Colonic mucosa (tissue), 4 donors: ENCODE data around the gene LRRC8C. TPM values are rescaled to one million over a fixed set of nuclear protein-coding genes. Genes with fewer than 3 reads are reported as not detected.

ENCODE experiments used
- DNase-seq: peaks from one replicate; pipeline ENCODE4 v3.0.0-alpha.2; 2020
- H3K27ac ChIP-seq: fragments of 200-600 bp; one replicate; pipeline ENCODE4 v1.8.0; 2021
- H3K27me3 ChIP-seq: fragments of 200-600 bp; one replicate; pipeline ENCODE4 v1.8.0; 2021
- H3K36me3 ChIP-seq: fragments of 200-600 bp; one replicate; pipeline ENCODE4 v1.8.0; 2021
- H3K4me1 ChIP-seq: fragments of 200-600 bp; one replicate; pipeline ENCODE4 v1.8.0; 2021; ENCODE audit warnings: mild to moderate bottlenecking
- H3K4me3 ChIP-seq: fragments of 200-600 bp; one replicate; pipeline ENCODE4 v1.8.0; 2021
- H3K9ac ChIP-seq, 2 donors: one replicate each; pipeline ENCODE4 v1.7.0; 2013; ENCODE audit warnings: control low read depth in 2 of 2, low read depth in 2 of 2, low read length in 2 of 2
- H3K9me3 ChIP-seq: fragments of 200-600 bp; one replicate; pipeline ENCODE4 v1.8.0; 2021
- intact Hi-C: fragments of 100-400 bp; cut with DNase I; formaldehyde crosslinking; loops from one replicate; pipeline ENCODE4 v1.14.1; 2022
- total RNA-seq, 2 donors: library from RNA; stranded (reverse); fragmentation: NEBNext Ultra II Directional in 1 of 2; extraction: Animal tissue kit (Norgen Biotek cat#: 25700) in 1 of 2; gene quantifications; one replicate each; pipeline ENCODE4 v1.2.1, GENCODE V29; 2021
- TF ChIP-seq, protein P1 (sequence below): fragments of 200-600 bp; IDR thresholded peaks from one replicate; pipeline ENCODE4 v1.8.0; 2022; ENCODE audit warnings: antibody characterized with exemption, mild to moderate bottlenecking
- donor health status: healthy.
- donor health status: DM: no; HTN: no; CAD: no.
- donor health status: DM: no; HTN: no; CAD: no.

The LRRC8C gene
- total RNA-seq, 2 donors from 2014 or later = 1.2 to 3.3 TPM

DNA sequence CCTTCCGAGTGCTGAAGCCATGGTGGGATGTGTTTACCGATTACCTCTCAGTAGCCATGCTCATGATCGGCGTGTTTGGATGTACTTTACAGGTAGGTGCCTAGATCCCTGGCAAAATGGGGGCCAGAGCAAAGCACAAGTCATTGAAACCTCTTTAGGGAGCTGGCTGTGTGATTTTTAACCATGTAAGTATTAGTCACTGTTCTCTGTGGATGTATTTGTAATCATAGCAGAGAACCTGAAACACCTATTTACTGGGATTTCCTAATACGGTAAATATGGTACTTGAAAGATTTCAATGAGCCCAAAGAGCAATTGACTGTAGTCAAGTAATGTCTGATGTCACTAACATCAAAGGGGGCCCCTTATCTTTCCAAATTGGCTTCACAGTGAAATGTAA, 53.6 kb downstream of the LRRC8C start:
- H3K27me3 ChIP-seq = no peaks in the 10 kb centered on the region
- no peaks in the 10 kb centered on the region for H3K9me3 ChIP-seq
- H3K36me3 ChIP-seq = no peaks in the 10 kb centered on the region
- H3K4me1 ChIP-seq = no peaks in the 10 kb centered on the region
- H3K4me3 ChIP-seq = no peak overlapping the region
- H3K27ac ChIP-seq = no peak overlapping the region
- TF ChIP-seq, protein P1, sequence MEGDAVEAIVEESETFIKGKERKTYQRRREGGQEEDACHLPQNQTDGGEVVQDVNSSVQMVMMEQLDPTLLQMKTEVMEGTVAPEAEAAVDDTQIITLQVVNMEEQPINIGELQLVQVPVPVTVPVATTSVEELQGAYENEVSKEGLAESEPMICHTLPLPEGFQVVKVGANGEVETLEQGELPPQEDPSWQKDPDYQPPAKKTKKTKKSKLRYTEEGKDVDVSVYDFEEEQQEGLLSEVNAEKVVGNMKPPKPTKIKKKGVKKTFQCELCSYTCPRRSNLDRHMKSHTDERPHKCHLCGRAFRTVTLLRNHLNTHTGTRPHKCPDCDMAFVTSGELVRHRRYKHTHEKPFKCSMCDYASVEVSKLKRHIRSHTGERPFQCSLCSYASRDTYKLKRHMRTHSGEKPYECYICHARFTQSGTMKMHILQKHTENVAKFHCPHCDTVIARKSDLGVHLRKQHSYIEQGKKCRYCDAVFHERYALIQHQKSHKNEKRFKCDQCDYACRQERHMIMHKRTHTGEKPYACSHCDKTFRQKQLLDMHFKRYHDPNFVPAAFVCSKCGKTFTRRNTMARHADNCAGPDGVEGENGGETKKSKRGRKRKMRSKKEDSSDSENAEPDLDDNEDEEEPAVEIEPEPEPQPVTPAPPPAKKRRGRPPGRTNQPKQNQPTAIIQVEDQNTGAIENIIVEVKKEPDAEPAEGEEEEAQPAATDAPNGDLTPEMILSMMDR = no peak
- no peak for DNase-seq
- no peak overlapping the region for H3K9ac ChIP-seq
- intact Hi-C loops = no loop called here

DNA sequence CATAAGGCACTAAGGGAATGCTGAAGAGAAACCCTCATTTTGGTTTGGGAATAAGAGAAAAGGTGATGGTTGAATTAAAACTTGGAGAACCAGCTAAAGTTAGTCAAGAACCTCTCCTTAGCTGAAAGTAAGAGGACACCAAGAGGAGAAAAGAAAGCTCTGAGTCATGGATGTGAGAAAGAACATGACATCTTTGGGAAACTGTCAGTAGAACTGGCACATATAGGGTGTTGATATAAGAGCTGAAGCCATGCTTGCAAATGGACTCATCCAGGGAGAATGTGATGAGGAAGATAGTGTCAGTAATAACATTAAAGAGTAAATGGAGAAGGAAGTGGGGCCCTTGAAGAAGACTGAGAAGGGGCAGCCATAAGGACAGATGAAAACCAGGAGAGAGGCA, 54.3 kb downstream of the LRRC8C start:
- TF ChIP-seq, protein P1 = no peak
- Histone ChIP-seq H3K27ac (no peak overlapping the region), H3K4me1 (no peaks in the 10 kb centered on the region), H3K36me3 (no peaks in the 10 kb centered on the region), H3K4me3 (no peak overlapping the region), H3K27me3 (no peaks in the 10 kb centered on the region), H3K9ac (no peak overlapping the region), H3K9me3 (no peaks in the 10 kb centered on the region)
- intact Hi-C loops = no loop called here
- no peak for DNase-seq

DNA sequence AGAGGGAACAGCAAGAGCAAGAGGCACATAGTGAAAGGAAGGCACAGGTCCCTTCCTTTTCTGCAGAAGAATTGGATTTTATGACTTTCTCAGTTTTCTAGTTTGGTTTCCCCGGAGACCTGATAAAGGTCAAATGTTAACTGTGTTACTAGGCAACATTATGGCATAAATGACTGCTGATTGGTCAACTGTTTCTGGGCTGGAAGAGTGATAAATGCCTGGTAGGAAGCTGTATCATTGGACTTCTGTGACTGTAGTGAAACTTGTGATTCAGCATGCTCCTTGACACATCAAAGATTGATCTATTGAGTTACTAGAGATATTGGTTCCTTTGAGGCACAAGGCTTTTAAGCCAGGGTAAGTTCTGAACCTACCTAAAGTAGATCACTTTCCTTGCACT, 55.7 kb downstream of the LRRC8C start:
- H3K36me3 ChIP-seq = no peaks in the 10 kb centered on the region
- H3K4me3 ChIP-seq = no peak overlapping the region
- no peak for DNase-seq
- H3K27me3 ChIP-seq = no peaks in the 10 kb centered on the region
- no peak overlapping the region for H3K9ac ChIP-seq
- no peaks in the 10 kb centered on the region for H3K9me3 ChIP-seq
- intact Hi-C loops = no loop called here
- TF ChIP-seq, protein P1 = no peak
- no peaks in the 10 kb centered on the region for H3K4me1 ChIP-seq
- no peak overlapping the region for H3K27ac ChIP-seq

DNA sequence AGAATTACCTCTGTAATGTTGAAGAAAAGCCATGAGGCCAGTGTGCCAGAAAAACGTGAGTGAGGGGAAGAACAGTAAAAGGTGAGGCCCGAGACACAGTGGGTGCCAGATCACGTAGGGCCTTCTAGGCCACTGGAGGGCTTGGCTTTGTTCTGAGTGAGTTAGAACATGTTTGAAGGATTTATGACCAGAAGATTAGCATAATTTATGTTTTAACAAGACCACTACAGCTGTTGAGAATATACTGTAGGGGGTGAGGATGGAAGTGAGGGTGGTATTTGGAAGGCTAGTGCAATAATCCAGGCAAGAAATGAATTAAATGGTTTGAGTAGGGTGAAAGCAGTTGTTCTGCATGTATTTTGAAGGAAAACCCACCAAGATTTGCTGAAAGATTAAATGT, 56.3 kb downstream of the LRRC8C start:
- no peak for DNase-seq
- Histone ChIP-seq H3K4me1 (no peaks in the 10 kb centered on the region), H3K9ac (no peak overlapping the region), H3K36me3 (no peaks in the 10 kb centered on the region), H3K27me3 (no peaks in the 10 kb centered on the region), H3K9me3 (no peaks in the 10 kb centered on the region), H3K4me3 (no peak overlapping the region), H3K27ac (no peak overlapping the region)
- TF ChIP-seq, protein P1 = no peak
- intact Hi-C loops = no loop called here

DNA sequence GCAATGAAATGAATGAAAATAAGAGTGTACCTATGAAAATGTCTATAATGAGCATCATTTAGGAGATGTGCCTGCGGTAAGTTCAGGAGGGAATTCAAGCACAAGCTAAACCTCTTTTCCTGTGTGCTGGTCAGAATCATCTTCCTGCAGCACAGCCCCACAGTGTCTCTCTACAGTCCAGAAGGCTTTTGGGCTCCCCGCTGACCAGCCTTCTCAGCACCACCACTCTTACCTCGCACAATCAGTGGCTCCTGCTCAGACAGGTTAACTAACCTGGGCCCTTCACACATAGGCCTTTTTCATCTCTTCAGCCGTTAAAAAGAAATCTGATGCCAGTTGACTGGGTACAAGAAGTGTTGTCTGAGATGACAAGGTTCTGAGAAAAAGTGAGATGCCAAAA, 57.7 kb downstream of the LRRC8C start:
- H3K27ac ChIP-seq = no peak overlapping the region
- no peaks in the 10 kb centered on the region for H3K4me1 ChIP-seq
- H3K9me3 ChIP-seq = no peaks in the 10 kb centered on the region
- H3K9ac ChIP-seq = no peak overlapping the region
- intact Hi-C loops = no loop called here
- H3K4me3 ChIP-seq = no peak overlapping the region
- TF ChIP-seq, protein P1 = no peak
- H3K27me3 ChIP-seq = no peaks in the 10 kb centered on the region
- no peak for DNase-seq
- H3K36me3 ChIP-seq = no peaks in the 10 kb centered on the region
